Stimulated activated CD4-positive, alpha-beta T cell treated with anti-CD3 and anti-CD28 coated beads, Interleukin-4, amount 100 ng/mL, for 24 hours (primary cell): Measurements from ENCODE around the gene NDE1.
A peak's percentile ranks its signal among the peaks of the same experiment; 100 is the strongest.
"Not testable (repeated sequence)": the region's sequence is repeated elsewhere in the genome, so short reads cannot be mapped to it uniquely, and the experiment has no call there.

Experiments used
- DNase-seq: peaks from one replicate; pipeline ENCODE4 v3.0.0-alpha.2; 2020

Gene NDE1

GRCh38 chr16:15650019-15650697 lies at the start of gene NDE1:
Gene NDE1 (plus strand): TSS chr16:15650245. CDS start chr16:15664779, 14,534 bp downstream.
- DNase-seq: peak; percentile 87

- DNase-seq: no peak
Measured at GRCh38 chr16:15601212-15601879, 48.7 kb upstream of the NDE1 start.

- DNase-seq: no peak
Measured at GRCh38 chr16:15602285-15603044, 47.6 kb upstream of the NDE1 start.

- DNase-seq: no peak
Measured at GRCh38 chr16:15604460-15605440, 45.3 kb upstream of the NDE1 start.

GRCh38 chr16:15605839-15606517 lies 44.1 kb upstream of the NDE1 start:
- no peak for DNase-seq

GRCh38 chr16:15606518-15607220 lies 43.4 kb upstream of the NDE1 start:
- DNase-seq: no peak

- DNase-seq: not testable (repeated sequence)
Measured at GRCh38 chr16:15607221-15607699, 42.8 kb upstream of the NDE1 start.

- no peak for DNase-seq
Measured at GRCh38 chr16:15607700-15608396, 42.2 kb upstream of the NDE1 start.

- no peak for DNase-seq
Measured at GRCh38 chr16:15608398-15609285, 41.4 kb upstream of the NDE1 start.

GRCh38 chr16:15609286-15609649 lies 40.8 kb upstream of the NDE1 start:
- DNase-seq: no peak

GRCh38 chr16:15610369-15610871 lies 39.6 kb upstream of the NDE1 start:
- no peak for DNase-seq

- DNase-seq: no peak
Measured at GRCh38 chr16:15611610-15612009, 38.4 kb upstream of the NDE1 start.

- DNase-seq: no peak
Measured at GRCh38 chr16:15613676-15614075, 36.4 kb upstream of the NDE1 start.

GRCh38 chr16:15616012-15616411 lies 34.0 kb upstream of the NDE1 start:
- no peak for DNase-seq

- DNase-seq: no peak
Measured at GRCh38 chr16:15616475-15617165, 33.4 kb upstream of the NDE1 start.

- no peak for DNase-seq
Measured at GRCh38 chr16:15617901-15618300, 32.1 kb upstream of the NDE1 start.

- DNase-seq: no peak
Measured at GRCh38 chr16:15618392-15618791, 31.7 kb upstream of the NDE1 start.

GRCh38 chr16:15620611-15621195 lies 29.3 kb upstream of the NDE1 start:
- no peak for DNase-seq
